Left lung (tissue), 10 donors: ENCODE results near the gene KCNAB1. TPM values are rescaled to one million over a fixed set of nuclear protein-coding genes. Genes with fewer than 3 reads are reported as not detected.

Source experiments
- ATAC-seq: fragments of 200-7000 bp; cut with Tn5 transposase; one replicate; pipeline ENCODE4 v1.9.1; 2020; ENCODE audit warnings: moderate library complexity
- DNase-seq, 4 donors: peaks; one replicate each; pipeline ENCODE4 v3.0.0-alpha.2; 2013 to 2020
- H3K27ac ChIP-seq, 2 donors: fragments of 200-600 bp; sonication (generic) in 1 of 2; one replicate each; pipeline versions ENCODE4 v1.5.0 to v1.8.0; 2020 to 2021
- H3K27me3 ChIP-seq, 2 donors: fragments of 200-600 bp; sonication (generic) in 1 of 2; one replicate each; pipeline versions ENCODE4 v1.5.0 to v1.8.0; 2020 to 2021
- H3K36me3 ChIP-seq, 2 donors: fragments of 200-600 bp; sonication (generic) in 1 of 2; one replicate each; pipeline versions ENCODE4 v1.5.0 to v1.8.0; 2020 to 2021
- H3K4me1 ChIP-seq, 2 donors: fragments of 200-600 bp; one replicate each; pipeline ENCODE4 v1.8.0; 2021
- H3K4me3 ChIP-seq, 2 donors: fragments of 200-600 bp; sonication (generic) in 1 of 2; one replicate each; pipeline versions ENCODE4 v1.5.0 to v1.8.0; 2020 to 2021; ENCODE audit warnings: mild to moderate bottlenecking in 1 of 2
- H3K9me3 ChIP-seq, 2 donors: fragments of 200-600 bp; sonication (generic) in 1 of 2; one replicate each; pipeline versions ENCODE4 v1.5.0 to v1.8.0; 2020 to 2021
- intact Hi-C, 2 donors: fragments of 100-400 bp; cut with DNase I; formaldehyde crosslinking; loops; one replicate each; pipeline versions ENCODE4 v1.11.2 to v1.14.2; 2022
- polyA plus RNA-seq, 6 donors: library from polyadenylated mRNA; unstranded; fragments of 120-200 nt; gene quantifications; one replicate each; pipeline ENCODE4 v1.2.1, GENCODE V29; 2013; ENCODE audit not compliant: insufficient read length in 6 of 6
- total RNA-seq, 2 donors: library from RNA; stranded (reverse); fragmentation: NEBNext Ultra II Directional; extraction: Animal tissue kit (Norgen Biotek cat#: 25700); gene quantifications; one replicate each; pipeline ENCODE4 v1.2.1, GENCODE V29; 2021
- TF ChIP-seq, protein P1 (sequence below), 2 donors: fragments of 200-600 bp; sonication (generic) in 1 of 2; IDR thresholded peaks; one replicate each; pipeline versions ENCODE4 v1.5.0 to v1.8.0; 2021; ENCODE audit warnings: antibody characterized with exemption in 2 of 2
- donor health status: DM: no; HTN: yes; CAD: no.
- donor health status: DM: no; HTN: no; CAD: no.

Gene KCNAB1
- total and polyA plus RNA-seq, 8 donors = 0.58 to 1.7 (median 1.5) TPM

DNA sequence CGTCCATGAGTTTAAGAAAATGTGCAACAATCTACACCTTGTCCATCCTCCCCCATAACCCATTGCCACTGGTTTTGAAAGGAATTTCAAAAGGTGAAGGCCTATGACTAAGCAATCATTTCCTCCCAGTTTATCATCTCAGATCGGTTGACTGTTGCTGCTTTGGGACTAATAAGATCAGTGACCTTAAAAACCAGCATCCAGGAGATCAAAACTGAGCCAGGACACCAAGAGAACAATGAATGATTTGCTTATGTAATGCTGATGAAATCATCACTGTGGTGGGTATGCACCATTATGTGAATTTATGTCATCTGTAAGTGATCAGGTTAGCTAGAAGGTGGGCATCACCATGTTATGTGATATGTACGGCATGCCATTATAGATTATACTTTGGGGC, 239.0 kb downstream of the KCNAB1 start:
- no peak overlapping the region for H3K4me3 ChIP-seq
- TF ChIP-seq, protein P1, sequence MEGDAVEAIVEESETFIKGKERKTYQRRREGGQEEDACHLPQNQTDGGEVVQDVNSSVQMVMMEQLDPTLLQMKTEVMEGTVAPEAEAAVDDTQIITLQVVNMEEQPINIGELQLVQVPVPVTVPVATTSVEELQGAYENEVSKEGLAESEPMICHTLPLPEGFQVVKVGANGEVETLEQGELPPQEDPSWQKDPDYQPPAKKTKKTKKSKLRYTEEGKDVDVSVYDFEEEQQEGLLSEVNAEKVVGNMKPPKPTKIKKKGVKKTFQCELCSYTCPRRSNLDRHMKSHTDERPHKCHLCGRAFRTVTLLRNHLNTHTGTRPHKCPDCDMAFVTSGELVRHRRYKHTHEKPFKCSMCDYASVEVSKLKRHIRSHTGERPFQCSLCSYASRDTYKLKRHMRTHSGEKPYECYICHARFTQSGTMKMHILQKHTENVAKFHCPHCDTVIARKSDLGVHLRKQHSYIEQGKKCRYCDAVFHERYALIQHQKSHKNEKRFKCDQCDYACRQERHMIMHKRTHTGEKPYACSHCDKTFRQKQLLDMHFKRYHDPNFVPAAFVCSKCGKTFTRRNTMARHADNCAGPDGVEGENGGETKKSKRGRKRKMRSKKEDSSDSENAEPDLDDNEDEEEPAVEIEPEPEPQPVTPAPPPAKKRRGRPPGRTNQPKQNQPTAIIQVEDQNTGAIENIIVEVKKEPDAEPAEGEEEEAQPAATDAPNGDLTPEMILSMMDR (IDR thresholded peaks at IDR 0.05) = no peak
- H3K4me1 ChIP-seq = no peaks in the 10 kb centered on the region
- intact Hi-C loops = no loop called here
- no peaks in the 10 kb centered on the region for H3K27me3 ChIP-seq
- H3K9me3 ChIP-seq = no peaks in the 10 kb centered on the region
- H3K27ac ChIP-seq = no peak overlapping the region
- H3K36me3 ChIP-seq = no peaks in the 10 kb centered on the region
- DNase-seq (no peak), ATAC-seq (no peak)

DNA sequence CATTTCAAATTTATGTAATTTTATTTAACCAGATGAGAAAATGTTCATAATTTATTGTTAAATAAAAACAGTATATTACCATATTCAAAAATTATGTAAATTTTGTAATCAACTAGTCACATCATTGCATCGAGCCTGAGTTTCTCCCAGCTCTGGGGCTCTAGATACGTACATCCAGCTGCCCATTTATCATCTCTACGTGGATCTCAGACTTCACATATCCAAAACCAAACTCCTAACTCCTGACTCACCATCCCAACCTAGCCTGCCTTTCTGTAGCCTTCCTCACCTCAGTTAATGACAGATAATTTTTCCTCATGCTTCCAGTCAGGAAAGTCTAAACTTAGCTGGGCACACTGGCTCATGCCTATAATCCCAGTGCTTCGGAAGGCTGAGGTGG, 239.7 kb downstream of the KCNAB1 start:
- Histone ChIP-seq H3K36me3 (no peaks in the 10 kb centered on the region), H3K27me3 (no peaks in the 10 kb centered on the region), H3K4me3 (no peak overlapping the region), H3K4me1 (no peaks in the 10 kb centered on the region), H3K9me3 (no peaks in the 10 kb centered on the region), H3K27ac (no peak overlapping the region)
- TF ChIP-seq, protein P1 (IDR thresholded peaks at IDR 0.05) = no peak
- no peak for DNase-seq
- intact Hi-C loops = no loop called here
- no peak for ATAC-seq

DNA sequence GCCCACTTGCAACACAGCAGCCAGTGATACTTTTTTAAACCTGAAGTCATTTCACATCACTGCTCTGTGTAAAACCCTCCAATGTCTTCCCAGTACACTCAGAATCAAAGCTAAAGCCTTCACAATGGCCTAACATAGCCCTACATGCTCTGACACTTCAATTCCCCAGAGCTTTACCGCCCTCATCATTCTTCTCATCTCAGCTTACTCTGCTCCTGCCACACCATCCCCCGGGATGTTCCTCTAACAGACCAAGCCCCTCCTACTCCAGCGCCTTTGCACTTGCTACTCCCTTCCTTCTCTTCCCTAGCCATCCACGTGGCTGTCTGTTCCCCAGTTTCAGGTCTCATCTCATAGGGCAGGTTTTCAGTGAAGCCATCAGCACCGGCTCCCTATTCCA, 240.6 kb downstream of the KCNAB1 start:
- Histone ChIP-seq H3K4me3 (no peak overlapping the region), H3K4me1 (no peaks in the 10 kb centered on the region), H3K27me3 (no peaks in the 10 kb centered on the region), H3K9me3 (no peaks in the 10 kb centered on the region), H3K27ac (no peak overlapping the region), H3K36me3 (no peaks in the 10 kb centered on the region)
- intact Hi-C loops = no loop called here
- TF ChIP-seq, protein P1 (IDR thresholded peaks at IDR 0.05) = no peak
- DNase-seq (no peak), ATAC-seq (no peak)

DNA sequence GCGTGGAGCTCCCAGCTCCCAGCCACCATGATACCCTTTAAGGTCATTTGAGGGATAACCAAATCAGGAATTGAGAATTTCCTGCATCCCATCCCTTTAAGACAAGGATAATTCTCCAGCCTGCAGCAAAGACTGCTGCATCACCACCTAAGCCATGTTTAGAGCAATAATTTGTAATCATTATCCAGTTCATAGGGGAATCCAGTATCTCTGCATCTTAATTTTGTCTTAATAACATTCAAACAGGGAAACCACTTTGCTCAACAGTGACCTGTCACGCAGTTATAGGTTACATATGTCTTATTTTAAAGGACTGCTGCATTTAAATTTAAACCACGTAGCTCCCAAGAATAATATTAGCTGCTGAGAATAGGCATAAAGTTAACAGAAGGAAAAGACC, 246.2 kb downstream of the KCNAB1 start:
- DNase-seq = no peak
- Histone ChIP-seq H3K27me3 (peaks cover 0 to 5% of the 10 kb centered on the region in 2 donors), H3K4me1 (no peaks in the 10 kb centered on the region), H3K27ac (no peak overlapping the region), H3K36me3 (no peaks in the 10 kb centered on the region), H3K9me3 (no peaks in the 10 kb centered on the region), H3K4me3 (no peak overlapping the region)
- intact Hi-C loops = no loop called here
- no peak for ATAC-seq
- TF ChIP-seq, protein P1 (IDR thresholded peaks at IDR 0.05) = no peak

DNA sequence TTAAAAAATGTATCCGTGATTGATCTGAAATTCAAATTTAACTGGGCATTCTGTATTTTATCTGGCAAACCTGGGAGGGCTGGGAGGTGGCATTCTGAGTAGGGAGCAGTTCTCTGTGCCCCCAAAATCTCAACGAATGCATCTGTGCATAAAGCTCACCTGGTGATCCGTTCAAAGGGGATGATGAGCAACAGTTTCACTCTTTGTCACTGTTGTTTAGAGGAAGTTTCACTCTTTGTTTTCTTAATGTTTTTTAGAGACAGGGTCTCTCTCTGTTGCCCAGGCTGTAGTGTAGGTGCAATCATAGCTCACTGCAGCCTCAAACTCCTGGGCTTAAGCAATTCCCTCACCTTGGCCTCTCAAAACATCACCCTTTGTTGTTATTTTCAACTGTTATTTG, 247.8 kb downstream of the KCNAB1 start:
- intact Hi-C loops = no loop called here
- Histone ChIP-seq H3K9me3 (no peaks in the 10 kb centered on the region), H3K27ac (no peak overlapping the region), H3K4me1 (no peaks in the 10 kb centered on the region), H3K36me3 (no peaks in the 10 kb centered on the region), H3K4me3 (no peak overlapping the region), H3K27me3 (peaks cover 0 to 5% of the 10 kb centered on the region in 2 donors)
- DNase-seq (no peak), ATAC-seq (no peak)
- TF ChIP-seq, protein P1 (IDR thresholded peaks at IDR 0.05) = no peak
